DND-41 (cell line): ENCODE measurements around the gene SERPING1.

Experiments
- EZH2 ChIP-seq: IDR thresholded peaks from 3 replicates; pipeline ENCODE4 v1.6.1; 2012; ENCODE audit warnings: borderline replicate concordance, low read depth, mild to moderate bottlenecking, moderate library complexity, low read length, inconsistent platforms; ENCODE audit not compliant: severe bottlenecking
- TF ChIP-seq, protein P1 (sequence below): IDR thresholded peaks from 2 replicates; pipeline ENCODE4 v1.5.1; 2012; ENCODE audit warnings: borderline replicate concordance, low read length, moderate library complexity, mild to moderate bottlenecking; ENCODE audit not compliant: poor library complexity, severe bottlenecking; ENCODE audit errors: extremely low read depth

DNA sequence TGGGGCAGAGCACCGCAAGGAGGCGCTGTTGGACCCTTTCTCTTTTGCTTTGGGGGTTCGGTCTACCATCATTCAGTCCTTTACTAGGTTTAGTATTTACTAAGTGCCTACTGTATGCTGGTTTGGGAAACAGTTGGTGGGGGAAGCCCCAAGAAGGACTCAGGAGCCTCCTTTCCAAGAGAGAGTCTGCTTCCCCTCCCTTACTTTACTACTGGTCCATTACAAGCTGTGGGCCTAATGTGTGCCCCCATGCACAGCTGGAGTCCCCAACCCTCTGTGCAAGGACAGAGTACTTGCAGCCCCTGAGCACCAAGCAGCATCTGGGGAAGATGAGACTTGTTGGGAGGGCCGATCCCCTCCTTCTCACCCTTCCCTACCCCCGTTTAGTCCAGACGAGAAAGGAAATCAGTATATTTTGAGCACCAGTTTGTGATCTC, 29.1 kb upstream of the SERPING1 start:
- TF ChIP-seq, protein P1, sequence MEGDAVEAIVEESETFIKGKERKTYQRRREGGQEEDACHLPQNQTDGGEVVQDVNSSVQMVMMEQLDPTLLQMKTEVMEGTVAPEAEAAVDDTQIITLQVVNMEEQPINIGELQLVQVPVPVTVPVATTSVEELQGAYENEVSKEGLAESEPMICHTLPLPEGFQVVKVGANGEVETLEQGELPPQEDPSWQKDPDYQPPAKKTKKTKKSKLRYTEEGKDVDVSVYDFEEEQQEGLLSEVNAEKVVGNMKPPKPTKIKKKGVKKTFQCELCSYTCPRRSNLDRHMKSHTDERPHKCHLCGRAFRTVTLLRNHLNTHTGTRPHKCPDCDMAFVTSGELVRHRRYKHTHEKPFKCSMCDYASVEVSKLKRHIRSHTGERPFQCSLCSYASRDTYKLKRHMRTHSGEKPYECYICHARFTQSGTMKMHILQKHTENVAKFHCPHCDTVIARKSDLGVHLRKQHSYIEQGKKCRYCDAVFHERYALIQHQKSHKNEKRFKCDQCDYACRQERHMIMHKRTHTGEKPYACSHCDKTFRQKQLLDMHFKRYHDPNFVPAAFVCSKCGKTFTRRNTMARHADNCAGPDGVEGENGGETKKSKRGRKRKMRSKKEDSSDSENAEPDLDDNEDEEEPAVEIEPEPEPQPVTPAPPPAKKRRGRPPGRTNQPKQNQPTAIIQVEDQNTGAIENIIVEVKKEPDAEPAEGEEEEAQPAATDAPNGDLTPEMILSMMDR = peak; percentile 98
- TF ChIP-seq EZH2 = no peak
